Activated gamma-delta T cell treated with anti-CD3 and anti-CD28 coated beads, Interleukin-2, amount 50 U/mL, for 16 hours (primary cell): ENCODE data around the gene TNF.
A peak's percentile ranks its signal among the peaks of the same experiment; 100 is the strongest.

Experiments
- DNase-seq: peaks from one replicate; pipeline ENCODE4 v3.0.0-alpha.2; 2020; ENCODE audit warnings: low read depth

Gene TNF

GRCh38 chr6:31573239-31574105, 1.9 kb upstream of the TNF start:
- no peak for DNase-seq

DNA sequence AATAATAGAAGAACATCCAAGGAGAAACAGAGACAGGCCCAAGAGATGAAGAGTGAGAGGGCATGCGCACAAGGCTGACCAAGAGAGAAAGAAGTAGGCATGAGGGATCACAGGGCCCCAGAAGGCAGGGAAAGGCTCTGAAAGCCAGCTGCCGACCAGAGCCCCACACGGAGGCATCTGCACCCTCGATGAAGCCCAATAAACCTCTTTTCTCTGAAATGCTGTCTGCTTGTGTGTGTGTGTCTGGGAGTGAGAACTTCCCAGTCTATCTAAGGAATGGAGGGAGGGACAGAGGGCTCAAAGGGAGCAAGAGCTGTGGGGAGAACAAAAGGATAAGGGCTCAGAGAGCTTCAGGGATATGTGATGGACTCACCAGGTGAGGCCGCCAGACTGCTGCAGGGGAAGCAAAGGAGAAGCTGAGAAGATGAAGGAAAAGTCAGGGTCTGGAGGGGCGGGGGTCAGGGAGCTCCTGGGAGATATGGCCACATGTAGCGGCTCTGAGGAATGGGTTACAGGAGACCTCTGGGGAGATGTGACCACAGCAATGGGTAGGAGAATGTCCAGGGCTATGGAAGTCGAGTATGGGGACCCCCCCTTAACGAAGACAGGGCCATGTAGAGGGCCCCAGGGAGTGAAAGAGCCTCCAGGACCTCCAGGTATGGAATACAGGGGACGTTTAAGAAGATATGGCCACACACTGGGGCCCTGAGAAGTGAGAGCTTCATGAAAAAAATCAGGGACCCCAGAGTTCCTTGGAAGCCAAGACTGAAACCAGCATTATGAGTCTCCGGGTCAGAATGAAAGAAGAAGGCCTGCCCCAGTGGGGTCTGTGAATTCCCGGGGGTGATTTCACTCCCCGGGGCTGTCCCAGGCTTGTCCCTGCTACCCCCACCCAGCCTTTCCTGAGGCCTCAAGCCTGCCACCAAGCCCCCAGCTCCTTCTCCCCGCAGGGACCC, 981 bp upstream of the TNF start:
- DNase-seq = no peak

GRCh38 chr6:31575952-31576685, 754 bp downstream of the TNF start:
- DNase-seq = no peak

GRCh38 chr6:31576897-31577578, 1.7 kb downstream of the TNF start:
- DNase-seq = no peak

DNA sequence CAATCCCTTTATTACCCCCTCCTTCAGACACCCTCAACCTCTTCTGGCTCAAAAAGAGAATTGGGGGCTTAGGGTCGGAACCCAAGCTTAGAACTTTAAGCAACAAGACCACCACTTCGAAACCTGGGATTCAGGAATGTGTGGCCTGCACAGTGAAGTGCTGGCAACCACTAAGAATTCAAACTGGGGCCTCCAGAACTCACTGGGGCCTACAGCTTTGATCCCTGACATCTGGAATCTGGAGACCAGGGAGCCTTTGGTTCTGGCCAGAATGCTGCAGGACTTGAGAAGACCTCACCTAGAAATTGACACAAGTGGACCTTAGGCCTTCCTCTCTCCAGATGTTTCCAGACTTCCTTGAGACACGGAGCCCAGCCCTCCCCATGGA, 2.2 kb downstream of the TNF start:
- no peak for DNase-seq

DNA sequence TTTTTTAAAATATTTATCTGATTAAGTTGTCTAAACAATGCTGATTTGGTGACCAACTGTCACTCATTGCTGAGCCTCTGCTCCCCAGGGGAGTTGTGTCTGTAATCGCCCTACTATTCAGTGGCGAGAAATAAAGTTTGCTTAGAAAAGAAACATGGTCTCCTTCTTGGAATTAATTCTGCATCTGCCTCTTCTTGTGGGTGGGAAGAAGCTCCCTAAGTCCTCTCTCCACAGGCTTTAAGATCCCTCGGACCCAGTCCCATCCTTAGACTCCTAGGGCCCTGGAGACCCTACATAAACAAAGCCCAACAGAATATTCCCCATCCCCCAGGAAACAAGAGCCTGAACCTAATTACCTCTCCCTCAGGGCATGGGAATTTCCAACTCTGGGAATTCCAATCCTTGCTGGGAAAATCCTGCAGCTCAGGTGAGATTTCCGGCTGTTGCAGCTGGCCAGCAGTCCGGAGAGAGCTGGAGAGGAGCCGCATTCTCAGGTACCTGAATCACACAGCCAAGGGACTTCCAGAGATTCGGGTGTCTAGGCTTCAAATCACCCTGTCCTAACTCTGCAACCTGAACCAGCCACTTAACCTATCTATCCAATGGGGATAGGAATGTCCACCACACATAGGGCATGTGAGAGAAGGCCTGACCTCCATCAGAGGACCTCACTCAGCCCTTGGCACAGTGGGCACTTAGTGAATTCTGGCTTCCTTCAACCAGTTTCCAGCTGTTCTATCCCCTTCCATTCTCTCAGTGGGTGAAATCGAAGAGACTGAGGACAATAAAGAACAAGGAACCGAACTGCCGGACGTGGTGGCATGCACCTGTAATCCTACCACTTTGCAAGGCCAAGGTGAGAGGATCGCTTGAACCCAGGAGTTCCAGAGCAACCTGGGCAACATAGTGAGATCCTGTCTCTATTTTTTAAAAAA, 3.1 kb downstream of the TNF start:
- DNase-seq = no peak

- DNase-seq = no peak
Measured at GRCh38 chr6:31579119-31579505, 3.7 kb downstream of the TNF start.

DNA sequence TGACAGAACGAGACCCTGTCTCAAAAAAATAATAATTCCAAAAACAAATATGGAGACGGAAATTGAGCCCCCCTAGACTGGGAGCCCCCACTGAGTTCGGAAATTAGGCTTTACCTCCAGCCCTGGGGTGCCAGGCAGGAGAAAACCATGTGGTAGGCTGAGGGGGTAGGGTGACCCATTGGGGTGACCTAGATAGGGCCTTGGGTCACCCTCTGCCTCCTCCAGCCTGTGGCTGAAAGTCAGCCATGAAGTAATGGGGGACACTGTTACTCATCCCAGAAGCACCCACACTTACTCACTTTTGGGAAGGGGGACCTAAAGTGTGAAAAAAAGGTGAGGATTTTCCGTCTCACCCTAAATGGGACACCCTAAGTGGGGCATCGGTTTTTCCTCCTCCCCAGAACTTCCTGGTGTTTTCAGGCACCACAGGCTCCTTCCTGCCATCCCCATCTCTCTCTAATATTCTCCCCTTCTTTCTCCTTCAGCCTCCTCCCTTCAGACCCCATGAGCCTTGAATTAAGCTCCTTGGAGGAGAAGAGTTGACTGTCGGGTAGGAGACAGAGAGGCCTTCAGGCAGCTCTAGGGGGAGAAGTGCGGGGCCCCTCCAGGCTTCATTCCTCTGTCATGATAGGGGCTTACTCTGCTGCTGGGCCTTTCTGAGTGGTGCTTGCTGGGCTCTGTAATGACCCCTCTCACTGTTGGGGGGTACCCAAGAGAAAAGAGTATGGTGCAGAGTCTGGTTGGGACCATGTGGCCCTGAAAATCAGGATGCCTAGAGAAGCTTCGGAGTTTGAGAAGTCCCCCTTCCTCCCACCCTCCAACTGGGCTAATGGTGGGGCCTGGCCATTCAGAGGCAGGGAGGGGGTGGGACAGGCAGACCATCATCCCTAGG, 4.4 kb downstream of the TNF start:
- DNase-seq = no peak

DNA sequence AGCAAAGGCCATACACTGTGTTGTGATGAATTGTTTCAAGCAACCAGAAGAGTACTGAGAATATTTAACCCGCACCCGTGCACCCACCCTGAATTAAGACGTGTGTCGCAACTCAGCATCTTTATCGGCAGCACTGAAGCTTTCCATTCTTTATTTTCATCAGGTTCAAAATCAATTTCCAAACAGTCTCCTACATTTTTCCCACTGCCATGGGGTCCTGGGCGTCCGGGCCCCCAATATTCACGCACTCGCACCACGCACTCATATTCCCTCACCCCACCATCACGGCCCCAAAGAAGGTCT, 5.0 kb downstream of the TNF start:
- DNase-seq = no peak

- DNase-seq = peak; percentile 88
Measured at GRCh38 chr6:31580807-31581433, 5.6 kb downstream of the TNF start.

DNA sequence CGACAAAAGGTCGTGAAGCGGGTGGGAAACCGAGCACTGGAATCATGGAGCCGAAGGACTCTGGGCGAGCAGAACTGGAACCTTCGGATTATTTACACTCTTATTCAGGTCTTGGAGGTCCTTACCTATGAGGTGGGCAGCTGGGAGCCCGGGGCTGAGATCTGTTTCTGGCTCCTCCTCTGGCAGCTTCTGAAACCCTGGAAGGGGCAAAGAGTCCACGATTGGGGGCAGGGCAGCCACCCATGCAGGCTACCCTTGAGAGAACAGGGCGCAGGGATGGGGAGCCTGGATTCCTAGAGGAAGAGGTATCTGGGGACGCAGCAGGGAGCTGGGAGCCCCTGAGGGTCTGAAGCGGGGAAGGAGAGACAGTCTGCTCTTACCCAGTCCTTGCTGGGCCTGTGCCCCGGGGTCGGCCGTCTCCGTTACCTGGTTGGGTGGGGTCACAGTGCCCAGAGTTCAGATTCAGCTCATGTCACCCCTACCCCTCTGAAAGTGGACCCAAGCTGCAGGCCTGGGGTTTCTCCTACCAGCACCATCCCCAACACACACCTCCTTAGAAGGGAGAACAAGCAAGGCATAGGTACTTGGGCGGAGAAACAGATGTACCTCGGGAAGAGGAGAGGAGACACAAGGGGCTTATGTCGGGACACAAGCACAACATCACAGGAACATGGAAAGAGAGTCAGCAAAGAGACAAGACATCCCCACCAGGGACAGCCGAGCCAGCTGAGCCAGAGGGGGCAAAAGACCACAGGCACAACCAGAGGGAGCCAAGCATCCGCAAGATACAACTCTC, 6.3 kb downstream of the TNF start:
- no peak for DNase-seq

DNA sequence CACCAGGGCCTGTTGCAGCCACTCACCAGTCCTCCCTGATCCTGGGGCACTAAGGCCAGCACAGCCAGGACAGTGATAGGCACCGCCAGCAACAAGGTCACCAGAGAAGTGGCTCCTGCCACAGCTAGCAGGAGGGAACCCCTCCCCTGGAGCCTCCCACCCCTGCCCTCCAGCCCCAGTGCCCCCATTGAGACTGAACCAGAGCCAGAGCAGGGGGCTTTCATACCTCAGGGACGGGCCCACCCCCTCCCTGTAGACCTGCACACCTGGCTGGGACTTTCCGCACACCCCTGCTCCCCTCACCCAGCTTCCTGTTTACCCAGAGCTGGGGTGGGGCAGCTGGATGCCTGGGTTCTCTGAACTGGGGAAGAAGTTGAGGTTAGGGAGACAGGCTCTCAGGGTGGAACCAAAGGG, 6.9 kb downstream of the TNF start, which contains the start of gene LTB:
TSS of gene LTB (minus strand) at position 195 of the 414 bp plus-strand sequence. CDS start at position 188, 7 bp downstream.
- DNase-seq = peak; percentile 63

- no peak for DNase-seq
Measured at GRCh38 chr6:31585491-31585890, 10.1 kb downstream of the TNF start.

DNA sequence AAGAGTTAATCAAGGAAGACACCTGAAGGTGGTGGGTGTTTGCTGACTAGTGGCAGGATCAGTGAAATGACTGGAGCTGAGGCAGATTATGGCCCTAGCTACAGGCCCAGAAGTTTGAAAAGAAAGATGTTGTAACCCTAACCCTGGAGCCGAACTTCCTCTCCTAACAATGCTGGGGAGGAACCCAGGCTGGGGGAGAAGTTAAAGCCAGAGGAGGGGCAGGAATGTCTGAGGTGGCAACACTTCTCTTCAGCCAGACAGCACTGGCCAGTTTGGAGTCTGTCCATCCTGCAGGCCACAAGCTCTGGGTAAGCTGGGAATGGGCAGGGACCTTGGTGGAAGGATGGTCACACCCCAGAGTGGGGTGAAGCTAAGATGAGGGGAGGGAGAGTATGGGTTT, 10.6 kb downstream of the TNF start, which contains the start of gene LST1:
TSS of gene LST1 (plus strand) at position 270 of the 400 bp plus-strand sequence. CDS start 1,023 bp downstream, outside the sequence.
- no peak for DNase-seq

- no peak for DNase-seq
Measured at GRCh38 chr6:31586599-31587281, 11.4 kb downstream of the TNF start.

DNA sequence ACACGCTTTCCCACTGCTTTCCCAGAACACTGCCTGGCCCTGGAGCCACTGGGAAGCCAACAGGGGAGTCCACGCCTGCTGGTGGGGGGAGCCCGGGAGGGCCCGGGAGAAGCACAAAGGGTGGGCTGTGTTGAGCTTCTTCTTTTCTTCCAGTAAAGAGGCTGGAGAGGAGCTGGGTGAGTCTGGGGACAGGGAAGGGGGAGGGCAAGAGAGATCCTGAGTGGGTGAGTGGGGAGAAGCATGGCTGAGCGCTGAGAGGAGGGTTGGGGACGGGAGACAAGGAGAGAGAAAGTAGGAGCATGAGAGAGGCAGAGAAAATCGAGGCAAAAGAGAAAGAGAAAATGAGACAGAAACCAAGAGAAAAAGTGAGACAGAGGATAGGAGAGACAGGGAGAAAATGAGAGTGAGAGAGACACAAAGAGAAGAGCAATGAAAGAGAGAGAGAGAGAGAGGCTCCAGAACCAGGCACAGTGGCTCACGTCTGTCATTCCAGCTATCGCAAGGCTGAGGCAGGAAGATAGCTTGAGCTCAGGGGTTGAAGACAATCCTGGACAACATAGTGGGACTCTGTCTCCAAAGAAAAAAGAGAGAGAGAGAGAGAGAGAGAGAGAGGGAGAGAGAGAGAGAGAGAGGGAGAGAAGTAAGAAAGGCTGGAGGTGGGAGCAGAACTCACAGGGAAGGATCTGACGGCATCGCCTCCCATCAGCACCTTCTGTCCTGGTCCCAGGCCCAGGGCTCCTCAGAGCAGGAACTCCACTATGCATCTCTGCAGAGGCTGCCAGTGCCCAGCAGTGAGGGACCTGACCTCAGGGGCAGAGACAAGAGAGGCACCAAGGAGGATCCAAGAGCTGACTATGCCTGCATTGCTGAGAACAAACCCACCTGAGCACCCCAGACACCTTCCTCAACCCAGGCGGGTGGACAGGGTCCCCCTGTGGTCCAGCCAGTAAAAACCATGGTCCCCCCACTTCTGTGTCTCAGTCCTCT, 12.7 kb downstream of the TNF start:
- no peak for DNase-seq
